OCI-LY7 (cell line): ENCODE data around the gene SSB. TPM values are rescaled to one million over a fixed set of nuclear protein-coding genes. Genes with fewer than 3 reads are reported as not detected.

ENCODE experiments used
- BruUV-seq: library from RNA; stranded (reverse); fragments of 400-500 nt; replicated peaks from 2 replicates; lab custom pipeline; 2021; lab: Mats Ljungman, UMichigan
- CTCF ChIA-PET: fragments of 300-600 bp; sonication (Branson Sonifier 250); formaldehyde crosslinking; loops from one replicate; lab custom pipeline; 2022; ENCODE audit warnings: antibody characterized with exemption; ENCODE audit not compliant: unreplicated experiment; lab: Charles Lee
- POLR2A ChIA-PET: fragments of 300-600 bp; sonication (Branson Sonifier 250); formaldehyde crosslinking; loops from one replicate; lab custom pipeline; 2022; ENCODE audit warnings: antibody characterized with exemption; lab: Charles Lee
- DNase-seq: peaks from one replicate; pipeline ENCODE4 v3.0.0-alpha.2; 2015; ENCODE audit warnings: low spot score
- H2AFZ ChIP-seq: fragments of 200-600 bp; sonication (generic), shearing (Covaris generic); 2 replicates; pipeline ENCODE4 v1.6.1; 2014; ENCODE audit warnings: mild to moderate bottlenecking, antibody characterized with exemption, low read length, moderate library complexity
- H3K27ac ChIP-seq: fragments of 200-600 bp; sonication (generic); 2 replicates; pipeline ENCODE4 v1.5.1; 2014; ENCODE audit warnings: mixed run types, low read depth, mild to moderate bottlenecking, moderate library complexity, low read length, inconsistent platforms; ENCODE audit not compliant: poor library complexity, severe bottlenecking
- H3K36me3 ChIP-seq: fragments of 200-600 bp; sonication (generic); 2 replicates; pipeline ENCODE4 v1.6.1; 2014; ENCODE audit warnings: mild to moderate bottlenecking, antibody characterized with exemption, low read length, moderate library complexity, mixed read lengths; ENCODE audit not compliant: insufficient read depth
- H3K4me1 ChIP-seq: fragments of 200-600 bp; sonication (generic); 2 replicates; pipeline ENCODE4 v1.5.1; 2014; ENCODE audit warnings: mild to moderate bottlenecking, low read length; ENCODE audit not compliant: insufficient read depth, poor library complexity, severe bottlenecking
- H3K4me2 ChIP-seq: fragments of 200-600 bp; sonication (generic); 2 replicates; pipeline ENCODE4 v1.6.1; 2014; ENCODE audit warnings: mild to moderate bottlenecking, low read length
- H3K4me3 ChIP-seq: fragments of 200-600 bp; sonication (generic); 2 replicates; pipeline ENCODE4 v1.5.1; 2014; ENCODE audit warnings: mild to moderate bottlenecking, low read depth, low read length; ENCODE audit not compliant: poor library complexity, severe bottlenecking
- H3K79me2 ChIP-seq: fragments of 200-600 bp; sonication (generic); 2 replicates; pipeline ENCODE4 v1.6.1; 2016; ENCODE audit warnings: low read depth, mild to moderate bottlenecking, low read length, moderate library complexity, mixed read lengths; ENCODE audit not compliant: insufficient read depth
- H3K9me2 ChIP-seq: fragments of 200-600 bp; sonication (generic); 2 replicates; pipeline ENCODE4 v1.6.1; 2016; ENCODE audit warnings: mild to moderate bottlenecking, low read length, mixed read lengths; ENCODE audit not compliant: insufficient read depth
- H3K9me3 ChIP-seq: fragments of 200-600 bp; sonication (generic); 2 replicates; pipeline ENCODE4 v1.6.1; 2014; ENCODE audit warnings: mild to moderate bottlenecking, mixed run types, low read length, mixed read lengths
- H4K20me1 ChIP-seq: fragments of 200-600 bp; sonication (generic); 2 replicates; pipeline ENCODE4 v1.6.1; 2014; ENCODE audit warnings: mild to moderate bottlenecking, antibody characterized with exemption, low read length, moderate library complexity, mixed read lengths; ENCODE audit not compliant: insufficient read depth
- EZH2phosphoT487 ChIP-seq: fragments of 200-600 bp; sonication (generic); IDR thresholded peaks from 2 replicates; pipeline ENCODE4 v1.6.1; 2018; ENCODE audit warnings: low read depth, borderline replicate concordance, mild to moderate bottlenecking, mixed run types, antibody characterized with exemption, low read length, moderate library complexity, mixed read lengths
- intact Hi-C: fragments of 100-400 bp; cut with micrococcal nuclease; formaldehyde crosslinking; loops from one replicate; pipeline ENCODE4 v1.10.0; 2022; ENCODE audit not compliant: unreplicated experiment
- total RNA-seq, 2 experiments: library from RNA; depleted of rRNA in 1 of 2; stranded (reverse); fragments of >200 nt in 1 of 2; shearing (Covaris generic) in 1 of 2; gene quantifications; 2 replicates each; pipeline ENCODE4 v1.2.3, GENCODE V29; 2014 to 2022
- TF ChIP-seq, protein P1 (sequence below): fragments of 200-600 bp; sonication (generic); conservative IDR thresholded peaks from 2 replicates; pipeline ENCODE4 v1.5.1; 2014; ENCODE audit warnings: mild to moderate bottlenecking, antibody characterized with exemption, low read length, moderate library complexity, mixed read lengths

Gene SSB
- total RNA-seq, 2 experiments from 2014 or later: 126 to 173 TPM

DNA sequence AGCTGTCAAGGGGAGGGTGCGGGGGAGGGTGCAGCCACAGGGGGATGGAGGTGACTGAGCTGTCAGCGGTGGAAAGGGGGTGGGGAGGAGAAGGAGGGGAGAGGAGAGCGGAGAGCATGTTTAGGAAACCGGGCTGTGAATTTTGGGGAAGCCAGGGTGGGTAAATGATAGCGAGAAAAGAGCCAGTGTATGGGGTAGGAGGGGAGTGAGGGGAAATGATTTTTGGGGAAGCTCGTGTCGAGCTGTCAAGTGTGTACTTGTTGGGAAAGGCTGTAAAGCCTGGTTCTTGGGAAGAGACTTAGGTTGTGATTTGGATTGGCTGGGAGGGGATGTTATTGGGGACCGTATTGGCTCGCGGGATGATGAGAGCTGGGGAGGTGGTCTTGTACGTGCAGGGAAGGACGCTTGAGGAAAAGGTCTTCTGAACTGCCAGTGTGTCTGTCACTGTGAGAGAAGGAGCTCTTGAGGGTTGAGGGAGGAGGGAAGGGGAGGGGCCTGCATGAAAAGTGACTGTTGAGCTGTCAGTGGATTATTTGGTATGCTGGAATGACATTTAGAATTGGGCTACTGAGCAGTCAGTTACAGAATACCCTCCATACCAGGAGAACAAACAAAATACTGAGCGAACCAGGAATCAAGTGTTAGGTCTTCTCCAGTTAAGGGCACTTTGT is 29.6 kb downstream of the SSB start:
- Histone ChIP-seq H3K4me1 (peaks cover 25% of the 10 kb centered on the region), H2AFZ (0 out of 2 replicates have a peak overlapping the region, but pooled peaks have one; percentile 90), H3K4me2 (peak overlapping the region; percentile 93), H4K20me1 (0 out of 2 replicates have a peak, but pooled peaks cover 10% of the 10 kb centered on the region), H3K27ac (no peak overlapping the region), H3K4me3 (peak overlapping the region; percentile 74), H3K36me3 (no peaks in the 10 kb centered on the region), H3K9me2 (no peaks in the 10 kb centered on the region), H3K79me2 (peaks cover 34% of the 10 kb centered on the region), H3K9me3 (no peaks in the 10 kb centered on the region)
- DNase-seq: peak; percentile 56
- BruUV-seq: no TSS peak
- ChIA-PET CTCF (interaction anchor here (0.6 to 1.1 kb wide), 4 partner anchors 25 to 103 kb away, joined by 3 to 4 read pairs (median 3); no protein-coding TSS in a partner anchor), POLR2A (interaction anchor here (0.6 to 1.5 kb wide), 10 partner anchors 10 to 124 kb away, joined by 3 to 8 read pairs (median 4); no protein-coding TSS in a partner anchor)
- intact Hi-C loops: no loop called here
- TF ChIP-seq, protein P1, sequence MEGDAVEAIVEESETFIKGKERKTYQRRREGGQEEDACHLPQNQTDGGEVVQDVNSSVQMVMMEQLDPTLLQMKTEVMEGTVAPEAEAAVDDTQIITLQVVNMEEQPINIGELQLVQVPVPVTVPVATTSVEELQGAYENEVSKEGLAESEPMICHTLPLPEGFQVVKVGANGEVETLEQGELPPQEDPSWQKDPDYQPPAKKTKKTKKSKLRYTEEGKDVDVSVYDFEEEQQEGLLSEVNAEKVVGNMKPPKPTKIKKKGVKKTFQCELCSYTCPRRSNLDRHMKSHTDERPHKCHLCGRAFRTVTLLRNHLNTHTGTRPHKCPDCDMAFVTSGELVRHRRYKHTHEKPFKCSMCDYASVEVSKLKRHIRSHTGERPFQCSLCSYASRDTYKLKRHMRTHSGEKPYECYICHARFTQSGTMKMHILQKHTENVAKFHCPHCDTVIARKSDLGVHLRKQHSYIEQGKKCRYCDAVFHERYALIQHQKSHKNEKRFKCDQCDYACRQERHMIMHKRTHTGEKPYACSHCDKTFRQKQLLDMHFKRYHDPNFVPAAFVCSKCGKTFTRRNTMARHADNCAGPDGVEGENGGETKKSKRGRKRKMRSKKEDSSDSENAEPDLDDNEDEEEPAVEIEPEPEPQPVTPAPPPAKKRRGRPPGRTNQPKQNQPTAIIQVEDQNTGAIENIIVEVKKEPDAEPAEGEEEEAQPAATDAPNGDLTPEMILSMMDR: no peak
- no peak for TF ChIP-seq EZH2phosphoT487

GRCh38 chr2:169834401-169834800 is 35.7 kb downstream of the SSB start:
- BruUV-seq: no TSS peak
- Histone ChIP-seq H2AFZ (no peak overlapping the region), H3K4me3 (no peak overlapping the region), H3K9me2 (no peaks in the 10 kb centered on the region; the same call in 1 of the 2 replicates), H3K79me2 (peaks cover 21% of the 10 kb centered on the region; the same call in 1 of the 2 replicates), H4K20me1 (0 out of 2 replicates have a peak, but pooled peaks cover 3% of the 10 kb centered on the region), H3K9me3 (no peaks in the 10 kb centered on the region), H3K36me3 (no peaks in the 10 kb centered on the region), H3K4me2 (no peak overlapping the region), H3K27ac (no peak overlapping the region), H3K4me1 (no peaks in the 10 kb centered on the region)
- DNase-seq: no peak
- intact Hi-C loops: no loop called here
- CTCF ChIA-PET: interaction anchor here (0.7 kb wide), 1 partner anchor 10 kb away, joined by 4 read pairs; the partner anchor contains the start of gene METTL5
- no peak for TF ChIP-seq EZH2phosphoT487
- TF ChIP-seq, protein P1: no peak
- POLR2A ChIA-PET: interaction anchor here (0.7 kb wide), 2 partner anchors 96 to 188 kb away, joined by 3 to 7 read pairs; no protein-coding TSS in a partner anchor
